GM18868 (cell line): ENCODE data around the gene PLCB1.
"Not testable (repeated sequence)": the region's sequence is repeated elsewhere in the genome, so short reads cannot be mapped to it uniquely, and the experiment has no call there.

Experiments
- ATAC-seq: cut with Tn5 transposase; IDR thresholded peaks from one replicate; pipeline ENCODE4 v1.9.1; 2021; ENCODE audit warnings: mild to moderate bottlenecking, moderate library complexity; ENCODE audit not compliant: unreplicated experiment

PLCB1 gene

DNA sequence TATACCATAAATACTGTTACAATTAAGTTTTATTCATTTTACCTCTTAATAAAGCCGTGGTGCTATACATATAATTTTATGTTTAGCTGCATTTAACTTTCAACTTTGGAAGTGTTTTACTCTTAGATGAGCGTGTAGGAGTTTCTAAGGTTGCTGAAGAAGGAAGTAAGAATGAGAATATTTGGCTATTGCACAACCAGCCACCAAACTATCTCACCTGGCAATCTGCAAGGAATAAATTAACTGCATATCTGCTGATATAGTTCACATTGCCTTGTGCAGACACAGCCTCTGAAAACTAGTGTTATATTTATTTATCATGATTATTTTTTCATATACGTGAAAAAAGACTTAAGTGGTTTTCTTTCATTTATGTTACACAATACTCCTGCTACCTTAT lies 230.4 kb downstream of the PLCB1 start:
- ATAC-seq = no peak

DNA sequence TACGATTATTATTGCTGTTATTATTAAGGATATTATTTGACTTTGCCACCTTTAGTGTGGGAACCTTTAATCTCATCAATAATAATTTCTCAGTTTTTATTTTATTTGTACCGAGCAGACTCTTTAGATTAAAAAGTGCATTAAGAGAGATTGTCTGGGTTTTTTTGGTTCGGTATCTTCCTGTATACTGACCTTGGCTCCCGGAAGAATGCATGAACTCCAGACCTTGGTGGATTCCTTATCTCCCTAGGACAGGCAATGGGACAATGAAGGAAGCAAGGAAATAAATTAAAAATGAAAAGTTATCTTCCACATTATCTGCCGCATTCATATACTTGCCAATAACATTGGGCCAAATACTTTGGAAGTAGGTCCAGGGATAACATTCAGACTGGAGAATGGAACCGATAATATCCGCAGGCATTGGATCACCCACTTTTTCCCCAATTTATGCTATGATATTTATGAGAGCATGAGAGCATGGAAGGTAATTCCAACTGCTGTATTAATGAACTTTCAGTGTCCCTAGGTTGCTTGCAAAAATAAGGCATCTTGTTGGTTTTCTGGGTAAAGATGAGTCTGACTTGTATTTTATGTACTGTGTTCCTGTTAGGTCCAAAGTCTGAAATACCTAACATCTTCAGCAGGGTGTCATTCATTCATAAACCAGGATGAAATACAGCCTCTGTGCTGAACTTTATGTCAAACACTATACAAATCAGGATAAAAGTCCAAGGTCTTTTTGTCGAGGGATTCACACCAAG lies 232.1 kb downstream of the PLCB1 start:
- no peak for ATAC-seq

DNA sequence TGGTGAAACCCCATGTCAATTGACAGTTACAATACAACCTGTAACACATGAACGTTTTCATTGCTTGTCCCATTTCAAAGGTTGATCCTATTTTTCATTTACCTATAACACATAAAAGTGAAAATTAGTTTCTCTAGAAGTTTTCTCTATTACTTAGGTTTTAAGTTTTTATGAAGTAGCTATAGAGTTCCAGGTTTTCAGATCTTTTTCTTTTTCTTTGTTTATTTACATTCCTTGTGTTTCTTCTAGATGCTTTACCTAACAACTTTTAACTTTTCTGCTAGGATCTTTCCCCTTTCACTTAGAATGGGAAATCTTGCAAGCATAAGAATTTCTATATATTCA lies 232.6 kb downstream of the PLCB1 start:
- no peak for ATAC-seq

DNA sequence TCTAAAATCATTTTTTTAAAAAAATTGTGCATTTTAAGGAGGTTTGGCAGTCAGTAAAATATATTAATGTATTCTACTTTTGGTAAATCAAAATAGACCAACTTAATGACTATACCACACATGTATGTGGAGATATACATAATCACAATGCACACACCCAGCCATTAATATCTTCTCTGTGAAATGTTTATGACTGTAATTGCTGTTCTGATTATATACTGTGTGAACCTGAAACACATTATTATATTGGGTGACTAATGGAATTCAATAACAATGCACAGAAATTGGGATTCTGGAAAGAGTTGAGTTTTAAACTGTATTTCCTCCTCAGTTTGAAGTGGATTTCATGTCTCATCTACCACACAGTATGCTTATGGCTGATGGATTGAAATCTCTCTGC lies 233.6 kb downstream of the PLCB1 start:
- no peak for ATAC-seq

DNA sequence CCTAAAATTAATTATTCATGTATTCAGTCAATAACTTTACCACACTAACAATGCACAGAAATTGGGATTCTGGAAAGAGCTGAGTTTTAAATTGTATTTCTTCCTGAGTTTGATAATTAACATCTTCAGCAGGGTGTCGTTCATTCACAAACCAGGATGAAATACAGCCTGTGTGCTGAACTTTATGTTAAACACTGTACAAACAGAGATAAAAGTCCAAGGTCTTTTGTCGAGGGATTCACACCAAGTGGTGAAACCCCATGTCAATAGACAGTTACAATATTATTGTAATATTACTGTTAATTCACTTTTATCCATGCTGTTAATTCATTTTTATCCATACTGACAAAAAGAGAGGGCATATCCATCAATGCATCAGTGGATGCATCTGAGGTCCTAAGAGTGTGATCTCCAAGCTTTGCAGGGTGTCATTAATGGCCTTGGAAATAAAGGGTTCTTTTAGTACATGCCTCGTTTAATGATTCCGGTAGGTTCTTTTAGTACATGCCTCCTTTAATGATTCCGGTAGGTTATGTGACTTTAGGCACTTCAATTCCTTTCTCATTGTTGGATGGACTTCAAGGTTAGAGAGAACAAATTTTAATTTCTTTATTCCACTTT lies 234.3 kb downstream of the PLCB1 start:
- ATAC-seq = no peak

DNA sequence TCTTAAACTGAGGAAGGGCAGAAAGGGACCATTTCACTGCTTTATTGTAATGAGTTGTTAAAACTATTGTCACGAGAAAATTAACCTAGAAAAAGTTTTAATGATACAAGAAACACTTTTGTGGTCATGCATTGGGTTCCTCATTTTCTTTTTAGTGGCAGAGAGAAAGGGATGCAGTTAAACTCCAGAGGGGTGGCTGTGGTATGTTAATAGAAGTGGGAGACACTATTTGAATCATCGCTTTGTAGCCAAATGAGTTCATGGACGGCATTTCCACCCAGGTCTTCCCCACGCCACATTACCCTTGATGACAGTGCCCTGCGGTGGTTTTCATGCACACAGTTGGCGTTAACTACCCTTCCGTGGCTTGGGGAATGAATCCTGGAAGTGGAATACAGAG lies 235.6 kb downstream of the PLCB1 start:
- ATAC-seq = no peak

DNA sequence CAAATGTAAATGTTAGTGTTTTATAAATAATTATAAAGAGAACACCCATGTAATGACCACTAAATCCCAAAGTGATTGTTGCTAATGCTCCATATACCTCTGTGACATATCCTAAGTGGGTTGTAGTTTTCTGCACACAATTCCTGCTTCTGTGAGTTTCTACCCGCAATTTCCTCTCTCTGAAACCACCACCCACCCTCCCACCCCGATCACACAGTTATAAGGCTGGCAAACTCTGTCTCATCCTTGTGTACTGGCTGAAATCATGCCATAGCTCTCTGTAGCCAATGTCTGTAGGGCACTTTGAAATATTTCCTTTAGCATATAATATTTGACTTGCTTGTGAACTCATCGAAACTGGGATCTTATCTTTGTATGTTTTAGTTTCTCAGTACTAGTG lies 236.6 kb downstream of the PLCB1 start:
- ATAC-seq = no peak

DNA sequence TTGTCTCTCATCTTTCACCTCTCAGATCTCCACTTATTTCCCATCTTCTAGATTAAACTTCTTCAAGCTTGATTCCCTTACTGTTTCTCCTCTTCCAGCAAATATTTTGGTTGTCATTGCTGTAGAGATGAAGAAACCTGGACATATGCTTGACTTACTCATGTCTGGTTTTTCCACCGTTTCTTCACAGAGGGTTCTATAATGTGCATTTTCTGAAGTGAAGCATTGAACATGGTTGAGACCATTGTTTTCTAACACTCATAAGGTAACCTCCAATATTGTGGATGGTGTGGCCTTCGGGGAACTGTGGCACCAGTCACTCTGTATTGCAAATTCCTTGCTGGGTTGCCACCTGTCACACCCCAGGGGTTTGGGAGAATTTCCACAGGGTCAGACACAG lies 237.2 kb downstream of the PLCB1 start:
- no peak for ATAC-seq

DNA sequence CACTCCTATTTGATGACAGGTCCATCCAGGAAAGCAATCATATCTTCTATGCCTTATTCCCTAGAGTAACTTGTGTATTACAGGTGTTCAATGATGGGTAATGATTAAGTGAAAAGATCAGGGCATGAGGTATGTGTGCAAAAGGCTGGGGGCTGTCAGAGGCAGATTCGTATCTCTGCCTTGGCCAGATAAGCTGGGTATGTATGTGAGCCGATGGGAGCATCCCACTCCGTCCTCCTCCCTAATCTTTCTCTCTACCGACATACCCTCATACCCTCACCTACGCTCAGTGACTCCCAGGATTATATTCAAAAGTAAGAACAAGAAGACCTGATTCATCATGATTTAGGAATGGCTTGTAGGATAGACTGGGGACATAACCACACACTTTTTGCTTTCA lies 238.7 kb downstream of the PLCB1 start:
- ATAC-seq = no peak

DNA sequence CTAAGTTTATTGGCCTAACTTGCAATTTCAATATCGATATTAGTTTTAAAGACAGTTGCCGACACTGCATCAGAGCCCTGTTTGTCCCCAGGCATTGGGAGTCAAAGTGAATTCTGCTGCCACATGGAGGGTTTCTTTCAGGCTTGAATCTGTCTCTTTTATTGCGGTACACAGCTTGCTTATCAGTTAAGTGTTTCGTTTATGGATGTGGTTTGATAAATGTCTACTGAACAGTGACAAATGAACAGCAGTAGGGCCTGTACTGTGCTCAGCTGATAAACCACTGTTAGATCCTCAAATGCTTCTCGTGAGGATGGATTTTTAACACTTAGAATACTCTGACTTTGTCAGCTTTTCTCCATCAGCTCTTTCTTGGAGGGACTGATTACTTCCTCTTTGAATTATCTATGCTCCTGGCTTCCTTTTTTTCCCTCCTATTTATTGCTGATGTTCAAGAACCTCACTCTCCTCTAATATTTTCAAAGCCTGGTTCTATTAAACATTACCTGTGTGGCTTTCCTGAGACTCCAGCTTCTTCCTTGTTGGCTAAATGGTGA lies 240.8 kb downstream of the PLCB1 start:
- ATAC-seq = no peak

DNA sequence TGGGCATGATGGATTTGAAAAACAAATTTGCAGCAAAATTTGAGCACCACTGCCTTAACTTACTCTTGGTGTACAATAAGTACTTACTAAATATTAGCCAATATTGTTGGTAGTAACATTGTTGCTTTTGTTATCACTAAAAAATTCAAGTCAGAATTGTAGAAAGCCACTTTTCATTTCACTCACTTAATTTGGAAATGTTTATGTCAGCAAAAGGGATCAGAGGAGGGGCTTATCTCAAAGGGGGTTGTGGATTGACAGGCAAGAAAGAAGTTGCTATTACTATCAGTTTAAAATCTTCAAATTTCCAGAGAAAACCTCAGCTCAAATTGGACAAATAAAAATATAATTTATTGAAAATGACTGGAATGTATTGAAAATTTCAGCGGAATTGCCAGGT lies 241.5 kb downstream of the PLCB1 start:
- ATAC-seq = no peak

DNA sequence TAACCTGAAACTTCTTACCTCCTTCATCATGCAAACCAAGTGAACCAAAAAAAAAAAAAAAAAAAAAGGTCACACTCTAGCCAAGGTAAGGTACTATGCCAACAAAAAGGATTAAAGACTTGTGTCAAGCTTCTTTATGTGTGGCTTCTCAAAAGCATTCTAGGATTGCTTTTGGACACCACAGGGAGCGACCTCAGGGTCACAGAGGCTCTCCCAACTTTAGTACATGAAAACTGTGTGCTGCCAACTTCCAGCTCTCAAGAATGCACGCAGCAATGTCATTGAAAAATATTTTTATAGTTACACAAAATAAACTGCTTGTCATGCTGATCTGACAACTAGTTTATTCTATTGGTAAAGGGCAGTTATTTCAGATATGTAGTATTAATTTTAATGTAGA lies 243.8 kb downstream of the PLCB1 start:
- ATAC-seq = no peak

DNA sequence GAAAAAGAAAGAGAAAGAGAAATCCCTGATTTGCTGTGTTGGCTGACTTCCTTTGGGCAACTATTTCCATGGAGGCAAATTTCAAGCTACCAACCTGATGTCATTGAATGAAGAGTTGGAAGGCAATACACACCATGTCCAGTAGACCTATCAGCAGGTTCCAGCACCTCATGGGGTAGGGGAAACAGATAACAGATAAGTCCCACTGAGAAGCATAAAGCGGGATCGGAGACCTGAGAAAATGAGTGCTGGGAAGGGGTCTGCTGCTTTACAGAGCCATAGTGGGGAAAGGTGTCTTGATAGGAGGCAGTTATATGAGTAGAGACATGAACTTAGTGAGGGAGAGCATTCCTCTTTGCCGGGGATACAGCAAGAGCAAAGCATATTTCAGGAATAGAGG lies 244.9 kb downstream of the PLCB1 start:
- no peak for ATAC-seq

DNA sequence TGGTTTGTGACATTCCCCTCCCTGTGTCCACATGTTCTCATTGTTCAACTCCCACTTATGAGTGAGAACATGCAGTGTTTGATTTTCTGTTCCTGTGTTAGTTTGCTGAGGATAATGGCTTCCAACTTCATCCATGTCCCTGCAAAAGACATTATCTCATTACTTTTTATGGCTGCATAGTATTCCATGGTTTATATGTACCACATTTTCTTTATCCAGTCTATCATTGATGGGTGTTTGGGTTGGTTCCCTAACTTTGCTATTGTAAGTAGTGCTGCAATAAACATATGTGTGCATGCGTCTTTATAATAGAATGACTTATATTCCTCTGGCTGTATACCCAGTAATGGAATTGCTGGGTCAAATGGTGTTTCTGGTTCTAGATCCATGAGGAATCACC lies 247.1 kb downstream of the PLCB1 start:
- ATAC-seq = not testable (repeated sequence)

DNA sequence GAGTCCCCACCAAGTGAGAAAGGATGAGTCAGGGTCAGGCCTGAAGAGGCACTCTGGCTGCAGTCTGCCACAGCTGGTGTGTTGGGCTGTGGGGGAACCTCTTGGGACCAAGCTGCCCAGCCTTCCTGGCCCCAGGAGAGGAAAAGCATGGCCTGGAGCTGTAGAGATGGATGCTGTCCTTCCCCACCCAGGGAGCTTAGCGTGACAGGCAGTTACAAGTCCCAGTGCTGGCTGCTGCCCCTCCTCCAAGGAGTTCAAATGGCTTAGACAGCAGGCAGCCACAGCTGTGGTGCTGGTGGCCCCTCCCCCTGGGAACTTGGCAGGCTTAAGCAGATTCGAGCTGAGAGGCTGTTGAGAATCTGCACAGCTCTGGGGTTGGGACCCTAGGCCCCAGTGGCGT lies 253.2 kb downstream of the PLCB1 start:
- ATAC-seq = no peak

DNA sequence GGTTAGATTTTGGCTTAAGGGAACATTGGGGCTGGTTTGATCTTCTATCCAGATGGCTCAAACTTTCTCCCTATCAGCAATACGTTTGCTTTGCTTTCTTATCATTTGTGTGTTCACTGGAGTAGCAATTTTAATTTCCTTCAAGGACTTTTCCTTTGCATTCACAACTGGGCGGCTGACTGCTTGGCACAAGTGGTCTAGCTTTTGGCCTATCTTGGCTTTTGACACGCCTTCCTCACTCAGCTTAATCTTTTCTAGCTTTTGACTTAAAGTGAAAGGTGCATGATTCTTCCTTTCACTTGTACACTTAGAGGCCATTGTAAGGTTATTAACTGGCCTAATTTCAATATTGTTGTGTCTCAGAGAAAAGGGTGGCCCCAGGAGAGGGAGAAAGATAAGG lies 254.9 kb downstream of the PLCB1 start:
- ATAC-seq = no peak

DNA sequence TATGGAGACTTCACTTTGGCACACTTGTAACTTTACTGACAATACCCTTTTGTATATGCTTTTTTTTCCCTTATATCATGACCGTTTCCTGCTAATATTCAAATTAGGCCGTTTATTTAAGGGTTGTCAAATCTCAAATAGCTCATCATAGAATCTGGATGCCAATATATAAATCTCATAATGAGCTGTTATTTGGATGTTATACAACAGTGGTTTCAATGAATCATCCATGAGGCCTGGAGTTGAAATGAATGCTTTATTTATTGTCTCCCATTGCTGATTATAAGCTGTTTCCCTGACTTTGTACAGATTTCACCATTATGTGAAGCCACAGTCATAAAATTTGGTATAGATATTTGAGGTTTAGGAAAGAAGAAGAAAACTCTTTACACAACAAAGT lies 256.1 kb downstream of the PLCB1 start:
- ATAC-seq = no peak

DNA sequence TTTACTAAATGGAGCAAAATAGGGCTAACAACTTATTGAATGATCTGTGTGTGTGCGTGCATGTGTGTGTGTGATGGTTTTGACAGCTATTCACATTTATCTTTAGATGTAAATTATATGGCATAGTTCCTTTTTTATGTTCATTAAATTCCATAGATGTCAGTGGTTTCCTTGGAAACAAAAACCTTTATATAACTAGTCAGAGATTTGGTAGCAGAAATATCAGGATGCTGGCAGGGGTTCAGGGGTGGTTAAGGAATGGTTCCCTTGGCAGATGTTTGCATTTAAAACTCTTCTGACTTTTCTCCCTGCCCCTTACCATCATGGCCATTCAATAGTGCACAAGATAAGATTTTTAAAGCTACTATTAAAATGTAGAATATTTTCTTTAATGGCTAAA lies 256.6 kb downstream of the PLCB1 start:
- ATAC-seq = no peak

DNA sequence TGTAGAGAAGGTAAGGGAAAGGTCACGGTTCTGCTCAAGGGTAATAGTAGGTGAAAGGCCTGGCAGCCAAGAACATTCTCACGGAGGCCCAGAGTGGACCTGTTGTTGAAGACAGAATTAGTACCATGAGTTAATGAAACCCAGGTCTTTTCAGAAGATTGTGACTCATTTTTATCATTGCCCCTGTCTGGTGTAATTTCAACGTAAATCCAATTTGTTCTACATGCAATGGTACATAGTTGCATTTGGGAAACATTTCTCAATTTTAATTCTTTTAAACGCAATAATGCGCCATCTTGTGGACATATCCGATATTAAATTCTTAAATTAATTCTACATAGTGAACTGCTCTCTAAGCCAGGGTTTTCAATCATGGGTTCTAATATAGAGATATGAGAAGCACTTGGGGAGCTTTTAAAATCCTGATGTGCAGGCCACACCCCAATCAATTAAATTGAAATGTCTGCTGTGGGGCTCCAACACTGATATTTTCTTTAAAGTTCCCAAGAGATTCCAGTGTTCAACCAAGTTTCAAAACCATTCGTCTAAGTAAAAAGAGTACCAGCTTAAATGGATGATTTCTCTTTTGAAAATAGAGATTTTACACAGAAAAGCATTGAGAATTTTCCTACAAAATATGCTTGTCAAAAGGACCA lies 257.4 kb downstream of the PLCB1 start:
- no peak for ATAC-seq

DNA sequence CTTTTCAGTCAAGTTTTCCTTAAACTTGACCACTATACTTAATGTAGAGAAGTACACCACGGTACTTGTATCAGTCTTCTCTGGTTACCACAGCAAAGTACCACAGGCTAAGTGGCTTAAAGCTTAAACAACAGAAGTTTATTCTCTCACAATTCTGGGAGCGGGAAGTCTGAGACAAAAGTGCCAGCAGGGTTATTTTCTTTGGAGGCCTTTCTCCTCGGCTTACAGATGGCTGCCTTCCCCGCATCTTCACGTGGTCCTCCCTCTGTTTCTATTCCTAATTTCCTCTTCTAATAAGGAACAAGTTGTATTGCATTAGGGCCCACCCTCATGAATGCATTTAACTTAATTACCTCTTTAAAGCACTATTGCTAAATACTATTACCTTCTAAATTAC lies 258.0 kb downstream of the PLCB1 start:
- ATAC-seq = no peak

DNA sequence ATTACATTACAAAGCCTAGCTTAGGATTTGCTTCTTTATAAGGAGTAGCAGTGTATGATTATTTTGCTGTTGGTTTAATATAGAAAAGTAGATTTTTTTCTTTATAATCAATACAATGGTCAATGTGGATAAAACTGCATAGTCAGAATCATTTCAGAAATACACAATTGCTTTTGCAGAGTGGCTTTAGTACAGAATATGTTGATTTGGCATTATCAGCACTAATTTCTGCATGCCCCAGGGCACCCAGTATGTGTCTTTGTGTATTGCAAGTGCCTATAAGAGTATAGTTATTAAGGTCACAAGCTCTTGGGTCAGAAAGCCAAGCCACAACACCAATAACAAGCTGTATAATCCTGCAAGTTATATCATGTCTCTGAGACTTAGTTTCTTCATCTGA lies 258.4 kb downstream of the PLCB1 start:
- ATAC-seq = no peak

DNA sequence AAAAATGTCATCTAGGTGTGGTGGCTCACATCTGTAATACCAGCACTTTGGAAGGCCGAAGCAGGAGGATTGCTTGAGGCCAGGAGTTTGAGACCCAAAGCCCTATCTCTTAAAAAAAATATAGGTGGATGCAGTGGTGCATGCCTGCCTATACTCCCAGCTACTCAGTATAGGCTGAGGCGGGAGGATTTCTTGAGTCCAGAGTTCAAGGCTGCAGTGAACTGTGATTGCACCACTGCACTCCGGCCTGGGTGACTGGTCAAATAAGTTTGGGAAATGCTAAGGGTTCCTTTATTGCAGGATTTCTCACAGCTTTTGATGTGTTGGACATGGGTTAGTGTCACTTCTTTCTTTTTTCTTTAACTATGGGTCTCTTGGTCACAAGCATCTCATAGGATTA lies 261.3 kb downstream of the PLCB1 start:
- no peak for ATAC-seq
